ENCODE data around the gene PFKFB2.

Gene PFKFB2

DNA sequence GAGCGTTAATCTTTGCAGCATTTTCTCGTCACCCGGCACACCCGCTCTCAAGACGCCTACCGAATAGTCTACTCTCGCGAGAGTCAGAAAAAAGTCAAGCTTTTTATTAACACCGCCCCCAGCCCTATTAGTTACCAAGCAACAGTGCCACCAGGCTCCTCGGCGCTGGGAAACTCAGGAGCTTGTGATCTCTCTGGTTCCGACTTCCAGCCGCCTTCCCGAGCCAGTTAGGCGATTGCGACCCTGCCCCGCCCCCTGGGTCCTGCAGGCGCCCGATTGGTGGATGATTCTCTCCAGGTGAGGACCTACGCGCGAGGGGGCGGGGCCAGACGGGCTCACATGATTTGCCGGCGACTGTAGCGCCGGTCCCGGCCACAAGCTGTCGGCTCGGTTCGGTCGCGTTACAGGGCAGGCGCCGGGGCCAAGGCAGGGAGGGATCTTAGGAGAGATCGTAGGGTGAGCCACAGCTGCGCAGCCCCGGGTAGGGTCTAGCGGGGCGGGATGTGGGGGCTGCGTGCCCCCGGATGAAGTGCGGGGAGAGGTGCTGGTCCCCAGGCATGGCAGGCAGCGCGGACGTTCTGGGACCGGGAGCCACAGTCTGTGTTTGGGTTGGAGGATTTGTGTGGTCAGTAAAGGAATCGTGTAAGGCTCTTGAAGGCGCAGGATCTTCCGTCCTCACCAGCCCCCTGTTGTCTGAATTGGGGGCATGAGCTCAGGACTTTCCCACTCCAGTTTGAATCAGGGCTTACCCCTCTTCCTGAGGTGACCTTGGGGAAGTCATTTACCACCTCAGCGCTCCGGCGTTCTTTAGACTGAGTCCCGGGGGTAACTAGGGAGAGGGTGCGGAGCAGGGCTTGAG, at the start of gene PFKFB2:
Gene PFKFB2 (plus strand): TSS at position 365 of the 859 bp plus-strand sequence. CDS start 1,443 bp downstream, outside the sequence.
- in situ Hi-C loops (cut with MboI; ENCODE audit: low sequenced_read_pairs): no loop called here

GRCh38 chr1:207004931-207005830, 47.9 kb upstream of the PFKFB2 start:
- in situ Hi-C loops (cut with MboI; ENCODE audit: low sequenced_read_pairs): no loop called here

GRCh38 chr1:207006083-207006482, 47.0 kb upstream of the PFKFB2 start:
- in situ Hi-C loops (cut with MboI; ENCODE audit: low sequenced_read_pairs): no loop called here

DNA sequence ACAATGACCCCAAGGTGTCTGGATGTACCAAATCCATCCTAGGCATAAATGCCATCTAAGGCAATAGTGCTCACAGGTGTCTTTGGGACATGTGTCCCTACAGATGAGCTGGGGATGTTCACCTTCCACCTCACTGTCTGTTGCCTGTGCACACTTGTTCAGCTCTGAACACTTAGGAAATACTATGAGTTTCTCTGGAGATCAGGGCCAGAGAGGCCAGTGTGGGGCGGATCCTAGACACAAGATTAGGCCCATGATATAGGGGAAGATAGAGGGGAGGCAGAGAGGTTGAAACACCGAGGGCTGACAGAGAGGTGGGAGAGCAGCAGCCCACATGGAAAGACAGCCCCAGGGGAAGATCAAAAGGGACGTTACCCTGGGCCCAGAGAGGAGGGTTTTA, 46.2 kb upstream of the PFKFB2 start:
- in situ Hi-C loops (cut with MboI; ENCODE audit: low sequenced_read_pairs): no loop called here

- in situ Hi-C loops (cut with MboI; ENCODE audit: low sequenced_read_pairs): no loop called here
These were observed 45.6 kb upstream of the PFKFB2 start for GRCh38 chr1:207007352-207008033.

GRCh38 chr1:207009182-207009850, 43.8 kb upstream of the PFKFB2 start:
- in situ Hi-C loops (cut with MboI; ENCODE audit: low sequenced_read_pairs): no loop called here

DNA sequence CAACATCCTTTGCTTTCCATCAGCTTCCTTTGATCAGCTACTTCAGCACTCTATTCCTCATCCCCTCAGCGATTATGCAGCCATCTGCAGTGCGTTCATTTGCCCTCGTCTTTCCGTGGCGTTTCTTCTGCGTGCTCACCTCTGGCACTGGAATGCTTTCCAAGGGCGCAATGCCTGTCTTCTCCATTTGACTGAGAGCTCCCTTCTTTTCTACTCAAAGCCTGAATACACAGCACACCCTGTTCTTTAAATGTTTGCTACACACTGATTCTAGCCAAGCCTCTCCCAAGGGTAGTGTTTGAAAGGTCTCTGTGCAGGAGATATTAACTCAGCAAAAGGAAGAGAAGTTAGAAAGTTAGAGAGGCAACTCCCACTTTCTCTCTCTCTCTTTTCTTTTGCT, 43.1 kb upstream of the PFKFB2 start:
- in situ Hi-C loops (cut with MboI; ENCODE audit: low sequenced_read_pairs): no loop called here

- in situ Hi-C loops (cut with MboI; ENCODE audit: low sequenced_read_pairs): no loop called here
These were observed 42.3 kb upstream of the PFKFB2 start for GRCh38 chr1:207010726-207011125.

GRCh38 chr1:207013321-207014085, 39.6 kb upstream of the PFKFB2 start:
- in situ Hi-C loops (cut with MboI; ENCODE audit: low sequenced_read_pairs): no loop called here

DNA sequence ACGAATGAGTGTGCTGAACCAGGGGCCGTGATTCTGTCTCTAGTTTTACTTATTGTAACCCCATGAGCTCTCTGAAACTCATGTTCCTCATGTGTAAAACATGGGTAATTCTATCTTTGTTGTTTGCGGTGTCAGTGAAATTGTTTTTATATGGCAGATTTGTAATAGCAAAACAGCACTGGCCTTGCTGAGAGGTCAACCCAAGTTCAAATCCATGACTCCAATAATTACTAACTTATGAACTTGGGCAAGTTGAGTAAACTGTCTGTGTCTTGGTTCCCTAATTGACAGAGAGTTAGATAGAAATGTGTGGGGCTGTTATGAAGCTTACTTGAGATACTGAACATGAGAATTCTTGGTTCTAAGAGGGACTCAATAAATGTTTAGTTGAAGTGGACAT, 38.3 kb upstream of the PFKFB2 start:
- in situ Hi-C loops (cut with MboI; ENCODE audit: low sequenced_read_pairs): no loop called here

- in situ Hi-C loops (cut with MboI; ENCODE audit: low sequenced_read_pairs): no loop called here
These were observed 37.3 kb upstream of the PFKFB2 start for GRCh38 chr1:207015791-207016190.

- in situ Hi-C loops (cut with MboI; ENCODE audit: low sequenced_read_pairs): no loop called here
These were observed 35.2 kb upstream of the PFKFB2 start for GRCh38 chr1:207017615-207018559.

DNA sequence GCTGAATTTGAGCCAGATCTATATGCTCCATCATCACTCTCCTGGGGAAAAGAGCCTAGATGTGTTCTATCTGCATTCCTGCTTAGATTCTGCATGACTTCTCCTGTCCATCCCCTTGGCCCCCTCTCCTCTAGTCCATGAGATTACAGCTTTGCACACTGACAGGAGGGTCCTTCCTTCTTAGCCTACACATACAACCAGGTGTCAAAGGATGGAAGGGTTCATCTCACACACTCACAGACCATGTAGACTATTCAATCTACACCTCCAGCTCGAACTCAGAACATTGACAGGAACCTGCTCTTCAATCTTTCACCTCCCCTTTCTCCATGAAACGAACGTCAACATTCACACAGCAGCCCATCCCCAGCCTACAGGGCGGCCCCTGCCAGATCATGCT, 34.4 kb upstream of the PFKFB2 start:
- in situ Hi-C loops (cut with MboI; ENCODE audit: low sequenced_read_pairs): no loop called here

DNA sequence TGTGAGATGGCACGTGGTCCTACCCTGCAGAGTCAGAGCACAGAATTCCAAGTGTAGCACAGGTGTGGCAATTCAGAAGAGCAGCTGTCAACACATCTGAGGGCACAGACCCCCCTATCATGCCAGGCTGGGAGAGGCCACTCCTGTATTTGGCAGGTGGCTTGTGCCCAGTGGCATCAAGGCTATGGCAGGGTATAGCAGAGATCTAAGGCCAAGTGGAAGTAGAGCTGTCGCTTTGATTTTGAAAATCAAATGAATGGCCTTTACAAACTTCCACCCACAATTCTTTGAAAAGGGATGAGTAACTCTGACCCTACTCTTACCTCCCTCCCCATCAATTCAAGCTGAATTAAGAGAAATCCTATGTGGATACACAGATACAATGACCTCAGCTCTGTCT, 33.9 kb upstream of the PFKFB2 start:
- in situ Hi-C loops (cut with MboI; ENCODE audit: low sequenced_read_pairs): no loop called here

DNA sequence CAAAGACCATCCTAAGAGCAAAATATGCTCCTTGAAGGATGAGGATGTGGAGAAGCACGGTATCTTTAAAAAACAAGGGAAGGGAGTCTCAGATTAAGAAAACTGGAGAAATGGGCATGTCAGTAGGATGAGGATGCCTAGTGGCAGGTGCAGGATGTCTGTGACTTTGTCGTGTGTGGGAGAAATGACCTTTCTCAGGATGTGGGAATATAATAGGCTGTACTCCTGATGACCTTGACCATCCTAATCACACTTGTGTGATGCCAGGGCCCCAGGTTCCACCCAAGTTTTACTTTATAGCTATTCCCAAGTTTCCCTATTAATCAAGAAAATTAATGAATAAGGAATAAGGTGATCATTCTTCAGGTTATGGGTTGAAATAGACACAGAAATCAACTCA, 33.4 kb upstream of the PFKFB2 start:
- in situ Hi-C loops (cut with MboI; ENCODE audit: low sequenced_read_pairs): no loop called here

- in situ Hi-C loops (cut with MboI; ENCODE audit: low sequenced_read_pairs): no loop called here
These were observed 32.9 kb upstream of the PFKFB2 start for GRCh38 chr1:207020065-207020708.

DNA sequence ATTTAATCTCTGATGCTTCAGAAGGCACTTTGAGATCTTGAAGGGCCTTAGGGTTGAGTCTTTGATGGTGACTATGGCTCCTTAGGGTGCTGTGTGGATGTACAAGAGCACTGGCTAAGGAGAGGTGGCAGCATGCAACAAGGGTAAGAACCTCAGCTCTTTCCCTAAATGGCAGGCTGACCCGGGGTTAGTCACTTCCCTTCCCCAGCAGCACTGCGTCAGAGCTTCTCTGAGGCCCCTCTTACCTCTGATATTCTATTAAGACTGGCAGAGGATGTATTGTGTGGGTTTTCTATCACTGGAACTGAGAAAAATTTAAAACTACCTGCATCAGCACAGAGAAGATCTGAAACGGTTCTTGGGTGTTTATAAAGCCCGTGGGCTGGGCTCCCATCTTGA, 32.4 kb upstream of the PFKFB2 start:
- in situ Hi-C loops (cut with MboI; ENCODE audit: low sequenced_read_pairs): no loop called here

DNA sequence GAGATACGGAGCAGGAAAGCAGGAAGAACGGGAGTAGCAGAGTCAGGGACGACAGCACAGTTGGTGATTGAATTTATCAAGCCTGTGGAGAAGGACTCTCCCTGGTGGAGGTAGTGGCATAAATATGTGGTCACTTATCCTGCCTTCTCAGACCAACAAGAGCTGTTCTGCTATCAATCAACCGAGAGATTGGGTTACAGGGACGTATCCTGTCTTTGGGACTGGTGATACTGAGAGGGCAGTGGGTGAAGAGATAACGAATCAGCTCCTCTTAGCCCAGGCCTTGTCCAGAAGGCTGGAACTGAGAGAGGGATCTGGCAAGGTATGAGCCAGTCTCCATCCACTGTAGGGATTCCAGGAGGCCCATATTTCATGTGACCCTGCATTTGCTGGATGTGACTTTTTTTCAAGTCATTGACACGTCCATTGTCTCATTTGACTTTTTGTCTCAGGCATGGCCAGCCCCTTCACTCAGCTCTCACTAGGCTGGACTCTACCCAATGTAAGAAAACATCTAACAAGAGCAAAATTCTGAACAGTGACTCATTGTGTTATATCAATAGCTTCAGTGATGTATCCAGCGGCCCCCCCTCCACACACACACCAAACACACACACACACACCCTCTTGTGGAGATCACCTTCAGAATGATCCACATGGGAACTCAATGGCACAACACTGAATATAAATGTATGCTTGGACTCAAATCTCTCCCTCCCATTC, 31.8 kb upstream of the PFKFB2 start:
- in situ Hi-C loops (cut with MboI; ENCODE audit: low sequenced_read_pairs): no loop called here
